ENCODE data around the gene GPR21. TPM values are rescaled to one million over a fixed set of nuclear protein-coding genes. Genes with fewer than 3 reads are reported as not detected.

Gene GPR21
- total and polyA plus RNA-seq, 7 experiments from 2014 or later: 1.1 to 2.4 (median 1.8) TPM; not detected in 3

DNA sequence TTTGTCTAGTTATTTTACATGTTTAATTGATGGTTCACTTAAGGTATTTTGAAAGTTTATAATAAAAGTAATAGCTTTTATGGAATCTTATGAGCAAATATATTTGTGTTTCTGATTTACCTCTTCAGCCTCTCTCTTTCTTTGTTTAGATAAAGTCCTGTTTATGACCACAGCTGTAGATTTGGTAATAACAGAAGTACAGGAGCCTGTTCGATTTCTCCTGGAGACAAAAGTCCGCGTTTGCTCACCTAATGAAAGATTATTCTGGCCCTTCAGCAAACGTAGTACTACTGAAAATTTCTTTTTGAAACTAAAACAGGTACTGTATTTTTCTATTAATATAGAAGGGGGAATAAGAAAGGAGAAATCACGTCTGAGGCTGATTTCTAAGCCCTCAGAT lies 35.0 kb upstream of the GPR21 start:
- POLR2A ChIA-PET: no interaction called here
- no peaks in the 10 kb centered on the region for H3K27me3 Mint-ChIP-seq

DNA sequence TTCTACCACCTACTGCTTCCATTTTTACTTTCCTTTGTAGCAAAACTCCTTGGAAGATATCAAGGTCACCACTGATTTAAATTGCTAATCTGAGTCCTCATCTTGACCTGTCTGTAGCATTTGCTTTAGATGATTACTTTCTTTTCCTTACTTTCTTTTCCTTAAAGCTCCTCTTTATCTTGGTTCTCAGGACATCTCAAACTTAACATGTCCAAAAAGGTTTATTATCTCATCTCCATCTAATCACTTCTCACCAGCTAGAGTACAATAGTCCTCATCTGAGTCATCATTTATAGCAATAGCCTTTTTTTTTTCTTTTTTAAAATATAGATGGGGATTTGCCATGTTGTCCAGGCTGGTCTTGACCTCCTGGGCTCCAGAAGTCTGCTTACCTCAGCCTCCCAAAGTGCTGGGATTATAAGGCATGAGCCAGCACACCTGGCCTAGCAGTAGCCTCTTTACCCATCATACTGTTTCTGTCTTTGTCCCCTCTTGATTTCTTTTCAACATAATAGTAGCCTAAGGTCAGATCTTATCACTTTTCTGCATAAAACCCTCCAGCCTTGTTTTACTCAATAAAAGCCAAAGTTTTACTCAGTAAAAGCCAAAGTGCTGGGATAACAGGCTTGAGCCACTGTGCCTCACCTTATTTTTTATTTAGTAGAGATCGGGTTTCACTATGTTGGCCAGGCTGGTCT lies 32.9 kb upstream of the GPR21 start:
- Histone ChIP-seq H3K4me3 (ENCODE audit: low read length) (no peak overlapping the region), H3K27me3 (ENCODE audit: control insufficient read depth in 2 of 2, insufficient read depth in 2 of 2, low read length in 2 of 2) (no peaks in the 10 kb centered on the region), H3K27ac (ENCODE audit: low read depth, low read length) (no peak overlapping the region), H3K36me3 (ENCODE audit: control insufficient read depth in 2 of 3, insufficient read depth in 3 of 3, low read length in 3 of 3) (peaks cover 0 to 35% (median 0%) of the 10 kb centered on the region in 3 experiments), H3K4me1 (ENCODE audit: control insufficient read depth in 2 of 2, insufficient read depth in 2 of 2, low read length in 2 of 2) (no peaks in the 10 kb centered on the region), H3K9me3 (ENCODE audit: control insufficient read depth in 2 of 3, low read length in 3 of 3) (no peaks in the 10 kb centered on the region)
- no peak for ATAC-seq
- DNase-seq: no peak
- Mint-ChIP-seq H3K27me3 (no peaks in the 10 kb centered on the region), H3K4me1 (peaks cover 0 to 5% (median 3%) of the 10 kb centered on the region in 7 donors), H3K36me3 (peaks cover 8 to 62% (median 22%) of the 10 kb centered on the region in 5 donors), H3K9me3 (no peaks in the 10 kb centered on the region), H3K4me3 (no peak overlapping the region), H3K27ac (peak overlapping the region in 3 of 9 donors; percentile 8 to 22 (median 10))
- POLR2A ChIA-PET: no interaction called here
- CTCF ChIA-PET: no interaction called here
- intact Hi-C loops (cut with micrococcal nuclease): no loop called here

More for the DNA sequence above, 35.0 kb upstream of the GPR21 start:
- intact Hi-C loops (cut with micrococcal nuclease): no loop called here
- no peaks in the 10 kb centered on the region for H3K27me3 ChIP-seq (ENCODE audit: control insufficient read depth in 2 of 2, insufficient read depth in 2 of 2, low read length in 2 of 2)
- CTCF ChIA-PET: no interaction called here
- no peak overlapping the region for H3K4me3 ChIP-seq (ENCODE audit: low read length)
- Mint-ChIP-seq H3K4me3 (no peak overlapping the region), H3K27ac (no peak overlapping the region), H3K9me3 (no peaks in the 10 kb centered on the region), H3K4me1 (peaks cover 0 to 5% (median 3%) of the 10 kb centered on the region in 7 donors), H3K36me3 (peaks cover 7 to 59% (median 17%) of the 10 kb centered on the region in 5 donors)
- peaks cover 0 to 31% (median 0%) of the 10 kb centered on the region in 3 experiments for H3K36me3 ChIP-seq (ENCODE audit: control insufficient read depth in 2 of 3, insufficient read depth in 3 of 3, low read length in 3 of 3)
- no peaks in the 10 kb centered on the region for H3K9me3 ChIP-seq (ENCODE audit: control insufficient read depth in 2 of 3, low read length in 3 of 3)
- H3K4me1 ChIP-seq (ENCODE audit: control insufficient read depth in 2 of 2, insufficient read depth in 2 of 2, low read length in 2 of 2): no peaks in the 10 kb centered on the region
- DNase-seq (no peak), ATAC-seq (no peak)
- no peak overlapping the region for H3K27ac ChIP-seq (ENCODE audit: low read depth, low read length)

DNA sequence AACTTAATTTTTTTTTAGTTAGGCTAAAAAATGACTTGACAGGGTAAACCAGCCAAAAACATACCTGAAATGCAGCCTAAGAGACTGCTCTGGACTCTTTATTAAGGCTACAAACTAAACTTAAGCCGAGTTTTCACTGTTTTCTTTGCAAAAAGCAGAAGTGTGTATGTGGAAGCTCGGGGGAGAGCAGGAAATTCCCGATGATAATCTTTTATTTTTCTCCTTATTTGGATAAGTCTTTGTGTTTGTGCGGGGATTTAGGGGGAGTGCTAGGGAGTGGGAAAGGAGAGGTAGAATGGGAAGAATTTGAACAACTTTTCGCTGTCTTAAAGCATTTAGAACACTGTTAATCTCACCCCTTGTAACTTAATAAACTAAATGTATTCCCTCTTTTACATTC lies 30.7 kb upstream of the GPR21 start:
- Mint-ChIP-seq H3K4me3 (no peak overlapping the region), H3K27me3 (no peaks in the 10 kb centered on the region), H3K4me1 (peaks cover 0 to 6% (median 3%) of the 10 kb centered on the region in 7 donors), H3K9me3 (no peaks in the 10 kb centered on the region), H3K27ac (no peak overlapping the region), H3K36me3 (peaks cover 6 to 58% (median 27%) of the 10 kb centered on the region in 5 donors)
- ChIA-PET POLR2A (no interaction called here), CTCF (no interaction called here)
- H3K4me3 ChIP-seq (ENCODE audit: low read length): no peak overlapping the region
- H3K4me1 ChIP-seq (ENCODE audit: control insufficient read depth in 2 of 2, insufficient read depth in 2 of 2, low read length in 2 of 2): no peaks in the 10 kb centered on the region
- intact Hi-C loops (cut with micrococcal nuclease): no loop called here
- ATAC-seq (no peak), DNase-seq (no peak)
- H3K36me3 ChIP-seq (ENCODE audit: control insufficient read depth in 2 of 3, insufficient read depth in 3 of 3, low read length in 3 of 3): peaks cover 0 to 19% (median 0%) of the 10 kb centered on the region in 3 experiments
- no peaks in the 10 kb centered on the region for H3K9me3 ChIP-seq (ENCODE audit: control insufficient read depth in 2 of 3, low read length in 3 of 3)
- no peak overlapping the region for H3K27ac ChIP-seq (ENCODE audit: low read depth, low read length)
- no peaks in the 10 kb centered on the region for H3K27me3 ChIP-seq (ENCODE audit: control insufficient read depth in 2 of 2, insufficient read depth in 2 of 2, low read length in 2 of 2)

GRCh38 chr9:123003466-123003865 lies 30.0 kb upstream of the GPR21 start:
- H3K27me3 ChIP-seq (ENCODE audit: control insufficient read depth in 2 of 2, insufficient read depth in 2 of 2, low read length in 2 of 2): no peaks in the 10 kb centered on the region
- H3K4me3 ChIP-seq (ENCODE audit: low read length): no peak overlapping the region
- Mint-ChIP-seq H3K4me1 (peaks cover 0 to 6% (median 3%) of the 10 kb centered on the region in 7 donors), H3K27ac (no peak overlapping the region), H3K27me3 (no peaks in the 10 kb centered on the region), H3K36me3 (peaks cover 6 to 54% (median 27%) of the 10 kb centered on the region in 5 donors), H3K9me3 (no peaks in the 10 kb centered on the region), H3K4me3 (no peak overlapping the region)
- peaks cover 0 to 19% (median 0%) of the 10 kb centered on the region in 3 experiments for H3K36me3 ChIP-seq (ENCODE audit: control insufficient read depth in 2 of 3, insufficient read depth in 3 of 3, low read length in 3 of 3)
- no peaks in the 10 kb centered on the region for H3K9me3 ChIP-seq (ENCODE audit: control insufficient read depth in 2 of 3, low read length in 3 of 3)
- no peak for DNase-seq
- no peak overlapping the region for H3K27ac ChIP-seq (ENCODE audit: low read depth, low read length)
- no peaks in the 10 kb centered on the region for H3K4me1 ChIP-seq (ENCODE audit: control insufficient read depth in 2 of 2, insufficient read depth in 2 of 2, low read length in 2 of 2)
- POLR2A ChIA-PET: no interaction called here
- no peak for ATAC-seq
- CTCF ChIA-PET: no interaction called here
- intact Hi-C loops (cut with micrococcal nuclease): no loop called here

- Mint-ChIP-seq H3K36me3 (peaks cover 3 to 42% (median 12%) of the 10 kb centered on the region in 5 donors), H3K27me3 (no peaks in the 10 kb centered on the region), H3K9me3 (no peaks in the 10 kb centered on the region), H3K4me3 (no peak overlapping the region), H3K27ac (no peak overlapping the region), H3K4me1 (peaks cover 0 to 5% (median 0%) of the 10 kb centered on the region in 7 donors)
- CTCF ChIA-PET: no interaction called here
- Histone ChIP-seq H3K4me3 (ENCODE audit: low read length) (no peak overlapping the region), H3K27me3 (ENCODE audit: control insufficient read depth in 2 of 2, insufficient read depth in 2 of 2, low read length in 2 of 2) (no peaks in the 10 kb centered on the region), H3K9me3 (ENCODE audit: control insufficient read depth in 2 of 3, low read length in 3 of 3) (no peaks in the 10 kb centered on the region), H3K36me3 (ENCODE audit: control insufficient read depth in 2 of 3, insufficient read depth in 3 of 3, low read length in 3 of 3) (peaks cover 0 to 12% (median 0%) of the 10 kb centered on the region in 3 experiments), H3K27ac (ENCODE audit: low read depth, low read length) (no peak overlapping the region), H3K4me1 (ENCODE audit: control insufficient read depth in 2 of 2, insufficient read depth in 2 of 2, low read length in 2 of 2) (no peaks in the 10 kb centered on the region)
- POLR2A ChIA-PET: no interaction called here
- ATAC-seq (no peak), DNase-seq (no peak)
- intact Hi-C loops (cut with micrococcal nuclease): no loop called here
These were observed 27.5 kb upstream of the GPR21 start for GRCh38 chr9:123005964-123006363.

DNA sequence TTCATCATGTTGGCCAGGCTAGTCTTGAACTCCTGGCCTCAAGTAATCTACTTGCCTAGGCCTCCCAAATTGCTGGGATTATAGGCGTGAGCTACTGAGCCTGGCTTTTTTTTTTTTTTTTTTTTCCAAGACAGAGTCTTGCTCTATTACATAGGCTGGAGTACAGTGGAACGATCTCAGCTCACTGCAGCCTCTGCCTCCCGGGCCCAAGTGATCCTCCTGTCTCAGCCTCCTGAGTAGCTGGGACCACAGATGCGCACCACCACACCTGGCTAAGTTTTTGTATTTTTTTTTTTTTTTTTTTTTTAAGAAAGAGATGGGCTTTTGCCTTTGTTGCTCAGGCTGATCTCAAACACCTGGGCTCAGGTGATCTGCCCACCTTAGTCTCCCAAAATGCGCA lies 26.2 kb upstream of the GPR21 start:
- H3K27me3 ChIP-seq (ENCODE audit: control insufficient read depth in 2 of 2, insufficient read depth in 2 of 2, low read length in 2 of 2): no peaks in the 10 kb centered on the region
- DNase-seq (no peak), ATAC-seq (no peak)
- Mint-ChIP-seq H3K9me3 (no peaks in the 10 kb centered on the region), H3K36me3 (peaks cover 4 to 51% (median 22%) of the 10 kb centered on the region in 5 donors), H3K4me3 (no peak overlapping the region), H3K4me1 (peaks cover 0 to 5% (median 0%) of the 10 kb centered on the region in 7 donors), H3K27ac (no peak overlapping the region), H3K27me3 (no peaks in the 10 kb centered on the region)
- no peak overlapping the region for H3K27ac ChIP-seq (ENCODE audit: low read depth, low read length)
- no peaks in the 10 kb centered on the region for H3K9me3 ChIP-seq (ENCODE audit: control insufficient read depth in 2 of 3, low read length in 3 of 3)
- H3K4me1 ChIP-seq (ENCODE audit: control insufficient read depth in 2 of 2, insufficient read depth in 2 of 2, low read length in 2 of 2): no peaks in the 10 kb centered on the region
- ChIA-PET POLR2A (no interaction called here), CTCF (no interaction called here)
- peaks cover 0 to 12% (median 0%) of the 10 kb centered on the region in 3 experiments for H3K36me3 ChIP-seq (ENCODE audit: control insufficient read depth in 2 of 3, insufficient read depth in 3 of 3, low read length in 3 of 3)
- no peak overlapping the region for H3K4me3 ChIP-seq (ENCODE audit: low read length)
- intact Hi-C loops (cut with micrococcal nuclease): no loop called here

GRCh38 chr9:123008909-123009308 lies 24.6 kb upstream of the GPR21 start:
- intact Hi-C loops (cut with micrococcal nuclease): no loop called here
- Mint-ChIP-seq H3K36me3 (peaks cover 9 to 54% (median 35%) of the 10 kb centered on the region in 5 donors), H3K4me1 (peaks cover 0 to 3% (median 0%) of the 10 kb centered on the region in 7 donors), H3K4me3 (no peak overlapping the region), H3K27me3 (no peaks in the 10 kb centered on the region), H3K27ac (no peak overlapping the region), H3K9me3 (peaks cover 0 to 2% (median 0%) of the 10 kb centered on the region in 11 donors)
- H3K27ac ChIP-seq (ENCODE audit: low read depth, low read length): no peak overlapping the region
- no peak overlapping the region for H3K4me3 ChIP-seq (ENCODE audit: low read length)
- H3K4me1 ChIP-seq (ENCODE audit: control insufficient read depth in 2 of 2, insufficient read depth in 2 of 2, low read length in 2 of 2): no peaks in the 10 kb centered on the region
- no peaks in the 10 kb centered on the region for H3K9me3 ChIP-seq (ENCODE audit: control insufficient read depth in 2 of 3, low read length in 3 of 3)
- CTCF ChIA-PET: no interaction called here
- H3K27me3 ChIP-seq (ENCODE audit: control insufficient read depth in 2 of 2, insufficient read depth in 2 of 2, low read length in 2 of 2): no peaks in the 10 kb centered on the region
- DNase-seq: no peak
- H3K36me3 ChIP-seq (ENCODE audit: control insufficient read depth in 2 of 3, insufficient read depth in 3 of 3, low read length in 3 of 3): peaks cover 0 to 25% (median 0%) of the 10 kb centered on the region in 3 experiments
- no peak for ATAC-seq
- POLR2A ChIA-PET: no interaction called here
